HL-60 (cell line): ENCODE data around the gene SCYGR3.

Source experiments
- DNase-seq, 2 experiments: peaks; one replicate each; pipeline ENCODE4 v3.0.0-alpha.2; 2010 to 2020; ENCODE audit warnings: low read depth in 1 of 2, low spot score in 1 of 2
- H3K27ac ChIP-seq: fragments of 250-450 bp; sonication (Bioruptor Pico); replicated peaks from 2 replicates; pipeline ENCODE4 v1.5.1; 2020; ENCODE audit warnings: mild to moderate bottlenecking, moderate library complexity
- H3K27me3 ChIP-seq: fragments of 250-450 bp; sonication (Bioruptor Pico); 2 replicates; pipeline ENCODE4 v1.5.1; 2021; ENCODE audit warnings: mild to moderate bottlenecking, moderate library complexity; ENCODE audit not compliant: insufficient read depth, poor library complexity, severe bottlenecking
- H3K4me3 ChIP-seq: replicated peaks from 2 replicates; pipeline ENCODE4 v1.5.1; 2011; ENCODE audit warnings: mild to moderate bottlenecking, control low read depth, low read length; ENCODE audit not compliant: insufficient read depth
- CTCF ChIP-seq: IDR thresholded peaks from one replicate; pipeline ENCODE4 v1.5.1; 2011; ENCODE audit warnings: low read length, control low read depth, inconsistent platforms; ENCODE audit not compliant: insufficient read depth
- GABPA ChIP-seq: IDR thresholded peaks from 2 replicates; pipeline ENCODE4 v1.6.1; 2012; ENCODE audit warnings: low read depth
- POLR2AphosphoS5 ChIP-seq: IDR thresholded peaks from 2 replicates; pipeline ENCODE4 v1.6.1; 2012; ENCODE audit warnings: low read depth
- SPI1 ChIP-seq: IDR thresholded peaks from 2 replicates; pipeline ENCODE4 v1.6.1; 2012; ENCODE audit warnings: low read depth, mild to moderate bottlenecking, borderline replicate concordance
- TF ChIP-seq, protein P1 (sequence below): IDR thresholded peaks from 2 replicates; pipeline ENCODE4 v1.6.1; 2012; ENCODE audit warnings: low read depth; ENCODE audit not compliant: insufficient replicate concordance

SCYGR3 gene

GRCh38 chr2:227582369-227582768 lies 32.3 kb downstream of the SCYGR3 start:
- no peak for DNase-seq
- Histone ChIP-seq H3K27ac (no peak overlapping the region), H3K4me3 (no peak overlapping the region), H3K27me3 (peaks cover 4% of the 10 kb centered on the region)
- TF ChIP-seq CTCF (no peak), POLR2AphosphoS5 (no peak)
- TF ChIP-seq, protein P1, sequence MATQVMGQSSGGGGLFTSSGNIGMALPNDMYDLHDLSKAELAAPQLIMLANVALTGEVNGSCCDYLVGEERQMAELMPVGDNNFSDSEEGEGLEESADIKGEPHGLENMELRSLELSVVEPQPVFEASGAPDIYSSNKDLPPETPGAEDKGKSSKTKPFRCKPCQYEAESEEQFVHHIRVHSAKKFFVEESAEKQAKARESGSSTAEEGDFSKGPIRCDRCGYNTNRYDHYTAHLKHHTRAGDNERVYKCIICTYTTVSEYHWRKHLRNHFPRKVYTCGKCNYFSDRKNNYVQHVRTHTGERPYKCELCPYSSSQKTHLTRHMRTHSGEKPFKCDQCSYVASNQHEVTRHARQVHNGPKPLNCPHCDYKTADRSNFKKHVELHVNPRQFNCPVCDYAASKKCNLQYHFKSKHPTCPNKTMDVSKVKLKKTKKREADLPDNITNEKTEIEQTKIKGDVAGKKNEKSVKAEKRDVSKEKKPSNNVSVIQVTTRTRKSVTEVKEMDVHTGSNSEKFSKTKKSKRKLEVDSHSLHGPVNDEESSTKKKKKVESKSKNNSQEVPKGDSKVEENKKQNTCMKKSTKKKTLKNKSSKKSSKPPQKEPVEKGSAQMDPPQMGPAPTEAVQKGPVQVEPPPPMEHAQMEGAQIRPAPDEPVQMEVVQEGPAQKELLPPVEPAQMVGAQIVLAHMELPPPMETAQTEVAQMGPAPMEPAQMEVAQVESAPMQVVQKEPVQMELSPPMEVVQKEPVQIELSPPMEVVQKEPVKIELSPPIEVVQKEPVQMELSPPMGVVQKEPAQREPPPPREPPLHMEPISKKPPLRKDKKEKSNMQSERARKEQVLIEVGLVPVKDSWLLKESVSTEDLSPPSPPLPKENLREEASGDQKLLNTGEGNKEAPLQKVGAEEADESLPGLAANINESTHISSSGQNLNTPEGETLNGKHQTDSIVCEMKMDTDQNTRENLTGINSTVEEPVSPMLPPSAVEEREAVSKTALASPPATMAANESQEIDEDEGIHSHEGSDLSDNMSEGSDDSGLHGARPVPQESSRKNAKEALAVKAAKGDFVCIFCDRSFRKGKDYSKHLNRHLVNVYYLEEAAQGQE, result no peak

GRCh38 chr2:227579791-227580190 lies 34.8 kb downstream of the SCYGR3 start:
- DNase-seq, result no peak
- H3K27me3 ChIP-seq, result no peaks in the 10 kb centered on the region
- no peak overlapping the region for H3K27ac ChIP-seq
- H3K4me3 ChIP-seq, result no peak overlapping the region
- no peak for TF ChIP-seq GABPA
- no peak for TF ChIP-seq POLR2AphosphoS5
- no peak for TF ChIP-seq SPI1
- no peak for TF ChIP-seq CTCF
- TF ChIP-seq, protein P1, result no peak

DNA sequence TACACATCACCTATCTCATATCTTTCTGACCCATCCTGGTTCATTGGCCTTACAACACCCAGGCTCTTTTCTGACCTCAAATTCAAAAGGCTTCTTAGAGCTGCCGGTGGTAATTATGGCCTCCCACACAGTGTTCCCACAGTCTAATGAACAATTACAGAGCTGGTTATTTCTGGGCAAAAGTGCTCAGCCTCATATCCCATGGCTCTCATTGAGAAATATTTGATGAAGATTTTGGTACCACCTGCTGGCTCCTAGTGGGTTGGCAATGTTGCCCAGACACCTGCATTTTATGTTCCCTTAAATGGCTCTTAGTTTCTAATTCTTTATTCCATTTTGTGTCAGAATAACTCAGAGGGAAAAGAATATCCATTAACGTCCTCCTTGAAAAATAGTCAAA lies 36.0 kb downstream of the SCYGR3 start:
- TF ChIP-seq, protein P1, result no peak
- no peak for TF ChIP-seq POLR2AphosphoS5
- no peak for TF ChIP-seq CTCF
- TF ChIP-seq GABPA, result no peak
- no peak for TF ChIP-seq SPI1
- no peak for DNase-seq
- no peak overlapping the region for H3K27ac ChIP-seq
- no peaks in the 10 kb centered on the region for H3K27me3 ChIP-seq
- H3K4me3 ChIP-seq, result no peak overlapping the region
